HFFc6 (cell line): Measurements from ENCODE around the gene RAPGEF1. TPM values are rescaled to one million over a fixed set of nuclear protein-coding genes. Genes with fewer than 3 reads are reported as not detected.
A peak's percentile ranks its signal among the peaks of the same experiment; 100 is the strongest.

Source experiments
- DNase-seq: peaks from one replicate; pipeline ENCODE4 v3.0.0-alpha.2; 2018
- H3K27ac Mint-ChIP-seq: 2 replicates; pipeline ENCODE4 v1.8.0; 2020; ENCODE audit warnings: mild to moderate bottlenecking, mixed read lengths
- H3K27me3 Mint-ChIP-seq: 2 replicates; pipeline ENCODE4 v1.8.0; 2021; ENCODE audit warnings: mild to moderate bottlenecking, moderate library complexity, mixed read lengths; ENCODE audit not compliant: insufficient read depth
- H3K36me3 Mint-ChIP-seq: 2 replicates; pipeline ENCODE4 v1.8.0; 2021; ENCODE audit warnings: low read depth, mixed read lengths
- H3K4me1 Mint-ChIP-seq: 2 replicates; pipeline ENCODE4 v1.8.0; 2020; ENCODE audit warnings: low read depth, mixed read lengths
- H3K4me3 Mint-ChIP-seq: 2 replicates; pipeline ENCODE4 v1.8.0; 2020; ENCODE audit warnings: mild to moderate bottlenecking, moderate library complexity, mixed read lengths
- H3K9me3 Mint-ChIP-seq: 2 replicates; pipeline ENCODE4 v1.8.0; 2020; ENCODE audit warnings: mild to moderate bottlenecking, mixed read lengths
- CTCF ChIP-seq: fragments of 200-600 bp; sonication (generic); IDR thresholded peaks from 2 replicates; pipeline ENCODE4 v1.5.0; 2021; ENCODE audit warnings: antibody characterized with exemption, mild to moderate bottlenecking
- total RNA-seq, 6 experiments: library from RNA; stranded (reverse); fragmentation: NEBNext Ultra II Directional; extraction: Animal tissue kit (Norgen Biotek cat#: 25700); gene quantifications; 2 replicates in 1 of 6; 3 replicates in 5 of 6; pipeline ENCODE4 v1.2.3, GENCODE V29; 2021

RAPGEF1 gene
- total RNA-seq, 6 experiments from 2014 or later, result 38.6 to 46.6 (median 42.3) TPM

GRCh38 chr9:131639769-131640437 lies 100.0 kb downstream of the RAPGEF1 start:
- DNase-seq, result no peak
- no peaks in the 10 kb centered on the region for H3K9me3 Mint-ChIP-seq
- peaks cover 4% of the 10 kb centered on the region; the same call in 1 of the 2 replicates for H3K36me3 Mint-ChIP-seq
- H3K4me1 Mint-ChIP-seq, result peaks cover 38% of the 10 kb centered on the region
- H3K27me3 Mint-ChIP-seq, result peaks cover 4% of the 10 kb centered on the region
- H3K4me3 Mint-ChIP-seq, result no peak overlapping the region
- TF ChIP-seq CTCF, result no peak
- no peak overlapping the region for H3K27ac Mint-ChIP-seq

- TF ChIP-seq CTCF, result no peak
- peaks cover 4% of the 10 kb centered on the region; the same call in 1 of the 2 replicates for H3K36me3 Mint-ChIP-seq
- peak overlapping the region; percentile 89 for H3K27ac Mint-ChIP-seq
- H3K4me1 Mint-ChIP-seq, result peaks cover 38% of the 10 kb centered on the region
- H3K9me3 Mint-ChIP-seq, result no peaks in the 10 kb centered on the region
- H3K27me3 Mint-ChIP-seq, result peaks cover 4% of the 10 kb centered on the region; the same call in 1 of the 2 replicates
- no peak overlapping the region for H3K4me3 Mint-ChIP-seq
- no peak for DNase-seq
Observed at GRCh38 chr9:131636593-131636992, 103.3 kb downstream of the RAPGEF1 start.

GRCh38 chr9:131635892-131636291 lies 104.0 kb downstream of the RAPGEF1 start:
- no peaks in the 10 kb centered on the region; the same call in 1 of the 2 replicates for H3K36me3 Mint-ChIP-seq
- no peak overlapping the region for H3K4me3 Mint-ChIP-seq
- no peak for DNase-seq
- TF ChIP-seq CTCF, result no peak
- peaks cover 31% of the 10 kb centered on the region for H3K4me1 Mint-ChIP-seq
- H3K27me3 Mint-ChIP-seq, result no peaks in the 10 kb centered on the region
- H3K27ac Mint-ChIP-seq, result peak overlapping the region; percentile 89; the same call in 1 of the 2 replicates
- H3K9me3 Mint-ChIP-seq, result no peaks in the 10 kb centered on the region

- Mint-ChIP-seq H3K36me3 (no peaks in the 10 kb centered on the region; the same call in 1 of the 2 replicates), H3K4me3 (peak overlapping the region; percentile 24; the same call in 1 of the 2 replicates)
- TF ChIP-seq CTCF, result peak; percentile 34; the same call in 1 of the 2 replicates
Observed at GRCh38 chr9:131635285-131635684, 104.6 kb downstream of the RAPGEF1 start.

GRCh38 chr9:131633491-131634031 lies 106.3 kb downstream of the RAPGEF1 start:
- no peak for TF ChIP-seq CTCF
- no peaks in the 10 kb centered on the region; the same call in 1 of the 2 replicates for H3K36me3 Mint-ChIP-seq
- no peak overlapping the region for H3K4me3 Mint-ChIP-seq
- no peak overlapping the region for H3K27ac Mint-ChIP-seq
- no peak for DNase-seq
- H3K27me3 Mint-ChIP-seq, result no peaks in the 10 kb centered on the region
- H3K9me3 Mint-ChIP-seq, result no peaks in the 10 kb centered on the region
- peaks cover 31% of the 10 kb centered on the region for H3K4me1 Mint-ChIP-seq

More at GRCh38 chr9:131635285-131635684, 104.6 kb downstream of the RAPGEF1 start:
- Mint-ChIP-seq H3K27me3 (no peaks in the 10 kb centered on the region), H3K4me1 (peaks cover 31% of the 10 kb centered on the region), H3K9me3 (no peaks in the 10 kb centered on the region), H3K27ac (peak overlapping the region; percentile 89)
- DNase-seq, result peak; percentile 94
